Myocyte (in vitro differentiated cells): Measurements from ENCODE around the gene TMPRSS5. TPM values are rescaled to one million over a fixed set of nuclear protein-coding genes. Genes with fewer than 3 reads are reported as not detected.

Experiments used
- total RNA-seq: library from RNA; depleted of rRNA; stranded (reverse); fragments of >200 nt; gene quantifications from 2 replicates; pipeline ENCODE4 v1.2.3, GENCODE V29; 2014

Gene TMPRSS5
- total RNA-seq, 1 donor from 2014 or later, result 0.48 TPM

Other genes starting within 250 kb of the TMPRSS5 start
- gene DRD2, start 230.9 kb downstream of the TMPRSS5 start, total RNA-seq, result 0.10 and 0.11 TPM in 2 replicates
- 12.5 and 17.2 TPM in 2 replicates for gene ZW10, start 67.4 kb upstream of the TMPRSS5 start, total RNA-seq
- not detected in 2 replicates for gene CLDN25, start 73.5 kb upstream of the TMPRSS5 start, total RNA-seq
- 27.9 and 34.2 TPM in 2 replicates for gene USP28, start 169.3 kb upstream of the TMPRSS5 start, total RNA-seq
- gene HTR3B, start 198.5 kb upstream of the TMPRSS5 start, total RNA-seq, result not detected in 2 replicates